Neuronal stem cell (in vitro differentiated cells): Measurements from ENCODE around the gene CEP85.

Experiments used
- DNase-seq: peaks from one replicate; pipeline ENCODE4 v3.0.0-alpha.2; 2013; ENCODE audit warnings: low spot score
- H2AFZ ChIP-seq: one replicate; pipeline ENCODE4 v1.6.1; 2013; ENCODE audit warnings: mild to moderate bottlenecking, low read length, inconsistent platforms
- H2AK5ac ChIP-seq: 2 replicates; pipeline ENCODE4 v1.6.1; 2013; ENCODE audit warnings: low read depth, mild to moderate bottlenecking, inconsistent platforms, low read length, moderate library complexity, mixed read lengths
- H2BK120ac ChIP-seq: 2 replicates; pipeline ENCODE4 v1.6.1; 2013; ENCODE audit warnings: low read depth, mild to moderate bottlenecking, inconsistent platforms, low read length, moderate library complexity, mixed read lengths
- H2BK12ac ChIP-seq: one replicate; pipeline ENCODE4 v1.6.1; 2013; ENCODE audit warnings: low read length, inconsistent platforms
- H2BK15ac ChIP-seq: 2 replicates; pipeline ENCODE4 v1.6.1; 2013; ENCODE audit warnings: mild to moderate bottlenecking, low read length, inconsistent platforms, mixed read lengths
- H2BK5ac ChIP-seq: one replicate; pipeline ENCODE4 v1.6.1; 2013; ENCODE audit warnings: inconsistent platforms, mild to moderate bottlenecking, low read length, moderate library complexity
- H3K14ac ChIP-seq: one replicate; pipeline ENCODE4 v1.6.1; 2013; ENCODE audit warnings: low read length, inconsistent platforms
- H3K18ac ChIP-seq: 2 replicates; pipeline ENCODE4 v1.6.1; 2013; ENCODE audit warnings: low read length, inconsistent platforms
- H3K23ac ChIP-seq: 2 replicates; pipeline ENCODE4 v1.6.1; 2013; ENCODE audit warnings: low read depth, mild to moderate bottlenecking, mixed read lengths, low read length, inconsistent platforms; ENCODE audit not compliant: poor library complexity
- H3K27ac ChIP-seq: replicated peaks from 3 replicates; pipeline ENCODE4 v1.5.1; 2013; ENCODE audit warnings: low read length, inconsistent platforms
- H3K27me3 ChIP-seq, 3 experiments: 2 replicates each; pipeline ENCODE4 v1.6.1; 2013; ENCODE audit warnings: low read length in 3 of 3, mild to moderate bottlenecking in 2 of 3, inconsistent platforms in 1 of 3, low read depth in 1 of 3, mixed read lengths in 1 of 3, moderate library complexity in 1 of 3; ENCODE audit not compliant: control insufficient read depth in 3 of 3, insufficient read depth in 3 of 3
- H3K36me3 ChIP-seq, 2 donors: replicated peaks in 1 of 2; 2 replicates each; pipeline ENCODE4 v1.6.1; 2013; ENCODE audit warnings: low read length in 2 of 2; ENCODE audit not compliant: control insufficient read depth in 2 of 2, insufficient read depth in 2 of 2
- H3K4ac ChIP-seq: 2 replicates; pipeline ENCODE4 v1.6.1; 2013; ENCODE audit warnings: inconsistent platforms, mild to moderate bottlenecking, low read length, moderate library complexity
- H3K4me1 ChIP-seq, 2 donors: 1 replicate in 1 of 2; 2 replicates in 1 of 2; pipeline ENCODE4 v1.6.1; 2013; ENCODE audit warnings: low read length in 2 of 2, low read depth in 1 of 2; ENCODE audit not compliant: control insufficient read depth in 2 of 2, insufficient read depth in 1 of 2
- H3K4me2 ChIP-seq: one replicate; pipeline ENCODE4 v1.6.1; 2013; ENCODE audit warnings: mild to moderate bottlenecking, low read length, inconsistent platforms; ENCODE audit not compliant: insufficient read depth, poor library complexity, severe bottlenecking
- H3K4me3 ChIP-seq, 2 donors: 2 replicates each; pipeline ENCODE4 v1.5.1; 2013; ENCODE audit warnings: low read length in 2 of 2, mild to moderate bottlenecking in 2 of 2, inconsistent platforms in 1 of 2, moderate library complexity in 1 of 2
- H3K79me1 ChIP-seq: one replicate; pipeline ENCODE4 v1.6.1; 2013; ENCODE audit warnings: low read depth, mild to moderate bottlenecking, inconsistent platforms, low read length, moderate library complexity
- H3K9ac ChIP-seq: one replicate; pipeline ENCODE4 v1.6.1; 2013; ENCODE audit warnings: mild to moderate bottlenecking, low read depth, low read length, inconsistent platforms; ENCODE audit not compliant: poor library complexity
- H3K9me3 ChIP-seq, 2 donors: replicated peaks in 1 of 2; 2 replicates each; pipeline versions ENCODE3 to v1.6.1; 2013; ENCODE audit warnings: low read length in 2 of 2, mild to moderate bottlenecking in 2 of 2, inconsistent platforms in 1 of 2, low read depth in 1 of 2, mixed read lengths in 1 of 2, moderate library complexity in 1 of 2; ENCODE audit not compliant: control insufficient read depth in 2 of 2, insufficient read depth in 1 of 2
- H4K8ac ChIP-seq: one replicate; pipeline ENCODE4 v1.6.1; 2013; ENCODE audit warnings: low read depth, mild to moderate bottlenecking, inconsistent platforms, low read length, moderate library complexity
- H4K91ac ChIP-seq: one replicate; pipeline ENCODE4 v1.6.1; 2013; ENCODE audit warnings: low read length, low read depth, mild to moderate bottlenecking, inconsistent platforms; ENCODE audit not compliant: poor library complexity
- WGBS, 2 donors: extraction: QIAGEN DNeasy Blood & Tissue Kit; methylation state at CpG; one replicate each; pipeline ENCODE4 v1.1.7; 2013; ENCODE audit warnings: missing lambda C conversion rate in 2 of 2, mixed read lengths in 1 of 2; ENCODE audit not compliant: insufficient read length in 2 of 2, insufficient replicate concordance in 1 of 2; ENCODE audit errors: extremely low coverage in 2 of 2; 5-methylcytosine and 5-hydroxymethylcytosine counted together

Gene CEP85

DNA sequence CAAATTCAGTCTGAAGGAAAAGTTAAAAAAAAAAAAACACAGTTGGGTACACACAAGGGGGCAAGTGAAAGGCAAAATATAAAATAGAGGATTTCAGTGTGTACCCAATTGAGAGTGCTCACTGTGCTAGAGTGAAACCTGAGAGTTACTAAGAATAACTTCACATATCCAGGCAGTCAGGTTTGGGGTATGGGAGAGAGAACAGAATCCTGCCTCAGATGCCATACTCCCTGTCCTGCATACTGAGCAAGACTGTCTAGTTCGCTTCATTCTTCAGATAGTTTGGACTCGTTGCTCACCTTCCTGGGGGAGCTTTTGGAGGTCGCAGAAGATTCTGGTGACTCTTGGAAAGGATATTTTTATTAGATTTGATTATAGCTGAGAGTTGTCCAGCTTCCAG lies 20.4 kb downstream of the CEP85 start:
- Histone ChIP-seq H3K27me3 (no peaks in the 10 kb centered on the region), H2BK5ac (no peak overlapping the region), H3K27ac (no peak overlapping the region), H3K79me1 (peaks cover 2% of the 10 kb centered on the region), H3K14ac (no peak overlapping the region), H3K18ac (no peak overlapping the region), H3K4me3 (no peak overlapping the region), H3K4me1 (no peaks in the 10 kb centered on the region), H2BK12ac (no peak overlapping the region), H3K23ac (no peak overlapping the region), H2AK5ac (no peak overlapping the region), H2AFZ (no peak overlapping the region), H4K91ac (no peak overlapping the region), H2BK15ac (no peak overlapping the region), H3K9ac (no peak overlapping the region), H4K8ac (no peak overlapping the region), H3K36me3 (peaks cover 32 to 85% of the 10 kb centered on the region in 2 donors), H2BK120ac (no peak overlapping the region), H3K9me3 (peaks cover 4 to 13% of the 10 kb centered on the region in 2 donors), H3K4me2 (no peak overlapping the region), H3K4ac (no peak overlapping the region)
- WGBS, 2 donors = no CpG with 5 or more reads among the region's 3 CpGs
- no peak for DNase-seq

DNA sequence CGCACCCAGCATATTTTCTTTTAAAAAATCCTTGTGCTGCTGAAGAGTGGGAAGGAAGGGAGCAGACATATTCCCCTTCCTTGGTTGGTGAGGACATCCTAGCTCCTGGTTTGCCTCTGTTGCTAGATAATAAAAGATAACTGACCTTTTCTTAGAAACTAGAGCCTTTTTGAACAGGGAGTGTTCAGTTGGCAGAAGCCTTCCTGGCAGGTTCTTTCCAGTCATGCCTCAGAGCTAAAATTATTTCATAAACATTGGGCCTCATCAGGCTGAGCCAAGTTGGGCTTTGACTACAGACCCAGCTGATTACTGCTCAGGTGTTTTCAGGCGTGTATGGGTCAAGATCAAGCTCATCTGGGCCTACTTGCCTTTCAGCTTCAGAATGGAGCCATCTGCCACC lies 23.2 kb downstream of the CEP85 start:
- no peak overlapping the region for H3K18ac ChIP-seq
- H3K27me3 ChIP-seq = no peaks in the 10 kb centered on the region
- H3K4ac ChIP-seq = no peak overlapping the region
- H2BK120ac ChIP-seq = no peak overlapping the region
- no peak overlapping the region for H2BK15ac ChIP-seq
- H2AFZ ChIP-seq = no peak overlapping the region
- no peak overlapping the region for H3K27ac ChIP-seq
- no peak overlapping the region for H2BK12ac ChIP-seq
- no peak overlapping the region for H3K4me2 ChIP-seq
- peaks cover 2% of the 10 kb centered on the region for H3K79me1 ChIP-seq
- H4K8ac ChIP-seq = no peak overlapping the region
- H3K9ac ChIP-seq = no peak overlapping the region
- H3K36me3 ChIP-seq = peaks cover 32 to 90% of the 10 kb centered on the region in 2 donors
- no peak overlapping the region for H3K14ac ChIP-seq
- WGBS, 2 donors = no CpG with 5 or more reads among the region's 2 CpGs
- DNase-seq = no peak
- H3K23ac ChIP-seq = no peak overlapping the region
- no peak overlapping the region for H4K91ac ChIP-seq
- H3K9me3 ChIP-seq = no peaks in the 10 kb centered on the region
- no peak overlapping the region for H3K4me3 ChIP-seq
- no peak overlapping the region for H2BK5ac ChIP-seq
- H2AK5ac ChIP-seq = no peak overlapping the region
- no peaks in the 10 kb centered on the region for H3K4me1 ChIP-seq

DNA sequence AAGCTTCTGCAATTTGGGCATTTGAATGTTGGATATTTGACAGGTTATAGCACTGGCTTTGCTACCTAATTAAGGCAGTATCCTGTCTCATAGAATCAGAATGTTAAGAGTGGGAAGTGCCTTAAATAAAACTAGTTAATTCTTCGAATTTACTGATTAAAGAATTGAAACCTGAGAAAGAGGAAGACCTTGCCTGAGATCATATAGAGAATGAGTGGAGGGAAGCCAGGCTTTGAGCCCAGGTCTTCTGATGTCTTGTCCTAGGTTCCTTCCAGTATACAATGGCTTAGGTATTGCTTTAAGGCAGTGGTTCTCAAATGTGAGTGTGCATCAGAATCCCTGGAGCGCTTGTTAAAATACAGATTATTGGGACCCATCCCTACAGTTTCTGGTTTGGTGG lies 25.0 kb downstream of the CEP85 start:
- Histone ChIP-seq H3K79me1 (peaks cover 2% of the 10 kb centered on the region), H3K27ac (no peak overlapping the region), H2AK5ac (no peak overlapping the region), H3K9ac (no peak overlapping the region), H3K14ac (no peak overlapping the region), H3K4me1 (no peaks in the 10 kb centered on the region), H4K8ac (no peak overlapping the region), H3K23ac (no peak overlapping the region), H2BK12ac (no peak overlapping the region), H3K36me3 (peaks cover 37 to 97% of the 10 kb centered on the region in 2 donors), H3K18ac (no peak overlapping the region), H2AFZ (no peak overlapping the region), H3K4me3 (no peak overlapping the region), H4K91ac (no peak overlapping the region), H2BK15ac (no peak overlapping the region), H3K4ac (no peak overlapping the region), H3K27me3 (no peaks in the 10 kb centered on the region), H2BK5ac (no peak overlapping the region), H2BK120ac (no peak overlapping the region), H3K4me2 (no peak overlapping the region), H3K9me3 (no peaks in the 10 kb centered on the region)
- no CpG with 5 or more reads among the region's 2 CpGs for WGBS, 2 donors
- DNase-seq = no peak

DNA sequence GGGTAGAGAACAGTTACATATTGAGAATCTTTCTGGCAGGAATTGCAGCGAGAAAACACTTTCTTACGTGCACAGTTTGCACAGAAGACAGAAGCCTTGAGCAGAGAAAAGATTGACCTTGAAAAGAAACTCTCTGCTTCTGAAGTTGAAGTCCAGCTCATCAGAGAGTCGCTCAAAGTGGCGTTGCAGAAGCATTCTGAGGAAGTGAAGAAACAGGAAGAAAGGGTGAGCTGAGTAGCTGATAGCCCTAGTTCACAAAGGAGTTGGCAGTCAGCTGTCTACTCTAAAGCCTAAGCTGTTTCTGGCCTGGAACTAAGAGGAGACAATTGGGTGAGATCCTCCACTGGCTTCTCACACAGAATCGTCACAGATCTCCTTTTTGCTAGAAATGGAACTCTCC lies 25.6 kb downstream of the CEP85 start:
- H3K27me3 ChIP-seq = no peaks in the 10 kb centered on the region
- no CpG with 5 or more reads among the region's 5 CpGs for WGBS, 2 donors
- no peak overlapping the region for H3K14ac ChIP-seq
- no peak overlapping the region for H3K4ac ChIP-seq
- H2AK5ac ChIP-seq = no peak overlapping the region
- no peak overlapping the region for H2BK120ac ChIP-seq
- no peak overlapping the region for H3K23ac ChIP-seq
- H3K79me1 ChIP-seq = peaks cover 2% of the 10 kb centered on the region
- no peak overlapping the region for H3K4me3 ChIP-seq
- H3K36me3 ChIP-seq = peaks cover 37 to 95% of the 10 kb centered on the region in 2 donors
- no peak overlapping the region for H2BK15ac ChIP-seq
- H3K27ac ChIP-seq = no peak overlapping the region
- H3K9ac ChIP-seq = no peak overlapping the region
- no peak overlapping the region for H3K18ac ChIP-seq
- no peak overlapping the region for H2BK5ac ChIP-seq
- H3K4me2 ChIP-seq = no peak overlapping the region
- DNase-seq = no peak
- no peak overlapping the region for H4K8ac ChIP-seq
- H3K4me1 ChIP-seq = no peaks in the 10 kb centered on the region
- H3K9me3 ChIP-seq = no peaks in the 10 kb centered on the region
- no peak overlapping the region for H2BK12ac ChIP-seq
- H2AFZ ChIP-seq = no peak overlapping the region
- H4K91ac ChIP-seq = no peak overlapping the region
